Astrocyte (in vitro differentiated cells and primary cell): ENCODE data around the gene PSD. TPM values are rescaled to one million over a fixed set of nuclear protein-coding genes. Genes with fewer than 3 reads are reported as not detected.
A peak's percentile ranks its signal among the peaks of the same experiment; 100 is the strongest.

ENCODE experiments used
- DNase-seq: peaks from one replicate; pipeline ENCODE4 v3.0.0-alpha.2; 2010; ENCODE audit warnings: low read depth
- FAIRE-seq: peaks from 2 replicates; lab custom pipeline; 2011; peaks lifted over from hg19 to GRCh38; lab: Jason Lieb, UNC
- H2AFZ ChIP-seq: 2 replicates; pipeline ENCODE4 v1.6.0; 2012; ENCODE audit warnings: low read depth, low read length, inconsistent platforms
- H3K27ac ChIP-seq: 2 replicates; pipeline ENCODE4 v1.5.1; 2011; ENCODE audit warnings: low read depth, low read length, inconsistent platforms
- H3K27me3 ChIP-seq: 2 replicates; pipeline ENCODE4 v1.6.0; 2011; ENCODE audit warnings: low read length, inconsistent platforms; ENCODE audit not compliant: insufficient read depth
- H3K36me3 ChIP-seq: 2 replicates; pipeline ENCODE4 v1.5.1; 2011; ENCODE audit warnings: low read length, inconsistent platforms; ENCODE audit not compliant: insufficient read depth
- H3K4me1 ChIP-seq: 2 replicates; pipeline ENCODE4 v1.5.1; 2011; ENCODE audit warnings: low read length, inconsistent platforms; ENCODE audit not compliant: insufficient read depth
- H3K4me2 ChIP-seq: 2 replicates; pipeline ENCODE4 v1.6.0; 2012; ENCODE audit warnings: low read length, inconsistent platforms
- H3K4me3 ChIP-seq: 2 replicates; pipeline ENCODE4 v1.5.1; 2011; ENCODE audit warnings: low read depth, mild to moderate bottlenecking, low read length, inconsistent platforms; ENCODE audit not compliant: insufficient read depth
- H3K79me2 ChIP-seq: 2 replicates; pipeline ENCODE4 v1.6.0; 2012; ENCODE audit warnings: mild to moderate bottlenecking, low read length, inconsistent platforms; ENCODE audit not compliant: insufficient read depth
- H3K9ac ChIP-seq: 2 replicates; pipeline ENCODE4 v1.6.0; 2012; ENCODE audit warnings: mild to moderate bottlenecking, low read length, inconsistent platforms
- H3K9me3 ChIP-seq: 2 replicates; pipeline ENCODE4 v1.5.1; 2012; ENCODE audit warnings: low read depth, mild to moderate bottlenecking, low read length, inconsistent platforms; ENCODE audit not compliant: insufficient read depth
- H4K20me1 ChIP-seq: 2 replicates; pipeline ENCODE4 v1.6.0; 2012; ENCODE audit warnings: low read length, inconsistent platforms; ENCODE audit not compliant: insufficient read depth
- H3K27ac Mint-ChIP-seq: one replicate; pipeline ENCODE4 v1.8.0; 2021; ENCODE audit warnings: mild to moderate bottlenecking, mixed read lengths; ENCODE audit not compliant: unreplicated experiment
- H3K27me3 Mint-ChIP-seq: one replicate; pipeline ENCODE4 v1.8.0; 2021; ENCODE audit warnings: low read depth, mixed read lengths; ENCODE audit not compliant: unreplicated experiment
- H3K36me3 Mint-ChIP-seq: one replicate; pipeline ENCODE4 v1.8.0; 2021; ENCODE audit warnings: low read depth, mixed read lengths; ENCODE audit not compliant: unreplicated experiment
- H3K4me1 Mint-ChIP-seq: one replicate; pipeline ENCODE4 v1.8.0; 2021; ENCODE audit warnings: low read depth, mixed read lengths; ENCODE audit not compliant: unreplicated experiment
- H3K4me3 Mint-ChIP-seq: one replicate; pipeline ENCODE4 v1.8.0; 2021; ENCODE audit warnings: mild to moderate bottlenecking, moderate library complexity, mixed read lengths; ENCODE audit not compliant: unreplicated experiment
- H3K9me3 Mint-ChIP-seq: one replicate; pipeline ENCODE4 v1.8.0; 2021; ENCODE audit warnings: mild to moderate bottlenecking, mixed read lengths; ENCODE audit not compliant: unreplicated experiment
- EZH2 ChIP-seq: IDR thresholded peaks from 2 replicates; pipeline ENCODE4 v1.6.1; 2012; ENCODE audit warnings: mild to moderate bottlenecking, low read length, inconsistent platforms; ENCODE audit not compliant: insufficient read depth
- total RNA-seq: library from RNA; stranded (reverse); gene quantifications from 2 replicates; pipeline ENCODE4 v1.2.1, GENCODE V29; 2021
- TF ChIP-seq, protein P1 (sequence below): IDR thresholded peaks from 2 replicates; pipeline ENCODE4 v1.5.1; 2011; ENCODE audit warnings: low read depth, mild to moderate bottlenecking, inconsistent platforms, low read length, moderate library complexity; ENCODE audit not compliant: insufficient read depth

Gene PSD
- total RNA-seq, 1 donor from 2014 or later, result 8.8 TPM

DNA sequence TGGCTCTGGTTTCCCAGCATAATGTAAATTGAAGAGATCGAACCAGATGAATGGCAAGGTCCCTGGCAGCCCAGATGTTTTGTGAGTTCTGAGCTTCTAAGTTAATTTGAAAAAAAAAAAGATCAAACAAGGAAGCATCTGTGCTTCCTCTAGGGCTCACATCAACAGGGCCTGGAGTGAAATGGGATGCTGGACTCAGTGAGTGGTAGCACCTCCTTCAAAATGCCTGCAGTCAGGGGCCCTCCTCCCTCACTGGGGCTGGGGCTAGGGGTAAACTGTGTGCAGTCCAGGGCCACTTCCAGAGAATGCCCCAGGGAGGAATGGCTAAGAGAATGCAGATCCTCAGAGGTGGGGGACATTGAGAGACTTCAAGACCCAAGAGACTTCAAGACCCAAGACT is 19.8 kb upstream of the PSD start:
- Mint-ChIP-seq H3K4me3 (no peak overlapping the region), H3K9me3 (no peaks in the 10 kb centered on the region), H3K4me1 (peaks cover 6% of the 10 kb centered on the region), H3K27ac (no peak overlapping the region), H3K27me3 (peaks cover 12% of the 10 kb centered on the region), H3K36me3 (no peaks in the 10 kb centered on the region)
- Histone ChIP-seq H2AFZ (no peak overlapping the region), H3K79me2 (no peaks in the 10 kb centered on the region), H3K9ac (no peak overlapping the region), H3K27me3 (peaks cover 7% of the 10 kb centered on the region), H3K4me1 (peaks cover 11% of the 10 kb centered on the region), H3K4me3 (no peak overlapping the region), H3K27ac (no peak overlapping the region), H4K20me1 (no peaks in the 10 kb centered on the region), H3K36me3 (no peaks in the 10 kb centered on the region), H3K9me3 (no peaks in the 10 kb centered on the region), H3K4me2 (no peak overlapping the region)
- FAIRE-seq (no peak), DNase-seq (no peak)
- TF ChIP-seq EZH2, result no peak

DNA sequence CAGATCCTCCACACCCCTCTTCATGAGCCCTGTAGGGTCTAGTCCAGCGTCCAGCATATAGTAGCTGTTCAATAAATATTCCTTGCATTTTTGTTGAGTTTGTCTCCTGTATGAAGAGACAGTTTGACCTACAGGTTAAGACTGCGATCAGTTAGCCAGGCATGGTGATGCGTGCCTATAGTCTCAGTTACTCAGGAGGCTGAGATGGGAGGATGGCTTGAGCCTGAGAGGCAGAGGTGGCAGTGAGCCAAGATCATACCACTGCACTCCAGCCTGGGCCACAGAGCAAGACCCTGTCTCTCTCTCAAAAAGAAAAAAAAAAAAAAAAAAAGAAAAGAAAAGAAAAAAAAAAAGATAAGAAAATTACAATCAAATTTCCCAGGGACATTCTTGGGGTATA is 18.9 kb upstream of the PSD start:
- TF ChIP-seq EZH2, result no peak
- TF ChIP-seq, protein P1, sequence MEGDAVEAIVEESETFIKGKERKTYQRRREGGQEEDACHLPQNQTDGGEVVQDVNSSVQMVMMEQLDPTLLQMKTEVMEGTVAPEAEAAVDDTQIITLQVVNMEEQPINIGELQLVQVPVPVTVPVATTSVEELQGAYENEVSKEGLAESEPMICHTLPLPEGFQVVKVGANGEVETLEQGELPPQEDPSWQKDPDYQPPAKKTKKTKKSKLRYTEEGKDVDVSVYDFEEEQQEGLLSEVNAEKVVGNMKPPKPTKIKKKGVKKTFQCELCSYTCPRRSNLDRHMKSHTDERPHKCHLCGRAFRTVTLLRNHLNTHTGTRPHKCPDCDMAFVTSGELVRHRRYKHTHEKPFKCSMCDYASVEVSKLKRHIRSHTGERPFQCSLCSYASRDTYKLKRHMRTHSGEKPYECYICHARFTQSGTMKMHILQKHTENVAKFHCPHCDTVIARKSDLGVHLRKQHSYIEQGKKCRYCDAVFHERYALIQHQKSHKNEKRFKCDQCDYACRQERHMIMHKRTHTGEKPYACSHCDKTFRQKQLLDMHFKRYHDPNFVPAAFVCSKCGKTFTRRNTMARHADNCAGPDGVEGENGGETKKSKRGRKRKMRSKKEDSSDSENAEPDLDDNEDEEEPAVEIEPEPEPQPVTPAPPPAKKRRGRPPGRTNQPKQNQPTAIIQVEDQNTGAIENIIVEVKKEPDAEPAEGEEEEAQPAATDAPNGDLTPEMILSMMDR, result no peak
- Mint-ChIP-seq H3K4me3 (no peak overlapping the region), H3K9me3 (no peaks in the 10 kb centered on the region), H3K36me3 (no peaks in the 10 kb centered on the region), H3K27ac (no peak overlapping the region), H3K27me3 (peaks cover 12% of the 10 kb centered on the region), H3K4me1 (peaks cover 6% of the 10 kb centered on the region)
- peaks cover 11% of the 10 kb centered on the region for H3K4me1 ChIP-seq
- H3K4me2 ChIP-seq, result no peak overlapping the region
- H3K79me2 ChIP-seq, result no peaks in the 10 kb centered on the region
- H4K20me1 ChIP-seq, result no peaks in the 10 kb centered on the region
- no peaks in the 10 kb centered on the region for H3K9me3 ChIP-seq
- no peak overlapping the region for H3K4me3 ChIP-seq
- H3K9ac ChIP-seq, result no peak overlapping the region
- no peak overlapping the region for H3K27ac ChIP-seq
- no peaks in the 10 kb centered on the region for H3K36me3 ChIP-seq
- DNase-seq (no peak), FAIRE-seq (no peak)
- no peak overlapping the region for H2AFZ ChIP-seq
- peaks cover 5% of the 10 kb centered on the region for H3K27me3 ChIP-seq

DNA sequence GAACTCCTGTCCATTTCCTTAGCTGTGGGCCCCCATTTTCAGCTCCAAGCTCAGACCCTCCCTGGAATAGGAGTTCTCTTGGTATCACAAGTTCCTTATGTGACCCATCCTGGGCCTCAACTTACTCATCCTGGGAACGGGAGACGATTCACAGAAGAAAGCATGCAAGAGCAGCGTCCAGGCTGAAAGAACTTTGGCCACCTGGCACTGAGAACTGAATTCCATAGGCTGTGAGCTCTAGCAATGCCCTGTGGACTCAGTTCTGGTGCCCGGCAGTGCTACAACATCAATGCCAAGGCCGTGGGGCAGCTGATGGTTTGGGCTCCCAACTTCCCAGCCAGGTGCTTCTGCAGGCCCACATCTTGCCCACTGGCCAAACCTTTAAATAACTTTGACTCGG is 17.7 kb upstream of the PSD start:
- H3K79me2 ChIP-seq, result peaks cover 11% of the 10 kb centered on the region
- H3K4me2 ChIP-seq, result peak overlapping the region; percentile 70
- no peaks in the 10 kb centered on the region for H3K36me3 ChIP-seq
- FAIRE-seq (no peak), DNase-seq (no peak)
- H3K9me3 ChIP-seq, result no peaks in the 10 kb centered on the region
- Mint-ChIP-seq H3K4me3 (peak overlapping the region; percentile 40), H3K27ac (no peak overlapping the region), H3K9me3 (no peaks in the 10 kb centered on the region), H3K27me3 (peaks cover 10% of the 10 kb centered on the region), H3K36me3 (no peaks in the 10 kb centered on the region), H3K4me1 (peaks cover 10% of the 10 kb centered on the region)
- no peak overlapping the region for H3K9ac ChIP-seq
- TF ChIP-seq, protein P1, result no peak
- TF ChIP-seq EZH2, result no peak
- no peaks in the 10 kb centered on the region for H3K27me3 ChIP-seq
- no peak overlapping the region for H2AFZ ChIP-seq
- peaks cover 18% of the 10 kb centered on the region for H3K4me1 ChIP-seq
- no peak overlapping the region for H3K27ac ChIP-seq
- no peak overlapping the region for H3K4me3 ChIP-seq
- no peaks in the 10 kb centered on the region for H4K20me1 ChIP-seq
